Measurements from ENCODE around the gene TUBB.

DNA sequence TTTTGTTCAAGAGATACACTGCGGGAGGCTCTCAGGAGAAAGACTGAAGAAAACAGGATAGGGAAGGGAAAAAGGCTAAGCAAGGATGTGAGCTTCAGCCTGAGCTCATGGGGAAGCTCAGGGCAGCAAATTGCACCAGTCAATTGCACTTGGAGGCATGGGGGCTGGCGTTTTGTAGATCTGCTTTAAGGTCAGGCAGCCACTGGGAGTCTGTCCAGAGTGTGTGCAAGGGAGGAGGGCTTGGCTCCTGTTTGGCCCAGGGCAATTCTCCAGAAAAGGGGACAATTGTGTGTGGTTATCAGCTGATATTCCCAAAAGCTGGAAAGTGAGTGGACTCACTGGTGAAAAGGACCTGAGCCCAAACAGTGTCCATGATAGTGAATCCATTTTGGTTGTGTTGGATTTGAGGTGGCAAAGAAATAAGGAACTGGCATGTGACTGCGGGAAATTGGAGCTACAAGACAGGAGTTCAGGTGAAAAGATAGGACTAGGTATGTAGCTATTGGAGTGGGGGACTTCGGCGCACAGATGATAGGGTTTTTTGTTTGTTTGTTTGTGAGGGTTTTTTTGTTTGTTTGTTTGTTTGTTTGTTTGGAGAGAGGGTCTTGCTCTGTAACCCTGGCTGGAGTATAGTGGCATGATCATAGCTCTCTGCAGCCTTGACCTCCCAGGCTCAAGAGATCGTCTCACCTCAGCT, 46.5 kb downstream of the TUBB start:
- TF ChIP-seq, protein P1, sequence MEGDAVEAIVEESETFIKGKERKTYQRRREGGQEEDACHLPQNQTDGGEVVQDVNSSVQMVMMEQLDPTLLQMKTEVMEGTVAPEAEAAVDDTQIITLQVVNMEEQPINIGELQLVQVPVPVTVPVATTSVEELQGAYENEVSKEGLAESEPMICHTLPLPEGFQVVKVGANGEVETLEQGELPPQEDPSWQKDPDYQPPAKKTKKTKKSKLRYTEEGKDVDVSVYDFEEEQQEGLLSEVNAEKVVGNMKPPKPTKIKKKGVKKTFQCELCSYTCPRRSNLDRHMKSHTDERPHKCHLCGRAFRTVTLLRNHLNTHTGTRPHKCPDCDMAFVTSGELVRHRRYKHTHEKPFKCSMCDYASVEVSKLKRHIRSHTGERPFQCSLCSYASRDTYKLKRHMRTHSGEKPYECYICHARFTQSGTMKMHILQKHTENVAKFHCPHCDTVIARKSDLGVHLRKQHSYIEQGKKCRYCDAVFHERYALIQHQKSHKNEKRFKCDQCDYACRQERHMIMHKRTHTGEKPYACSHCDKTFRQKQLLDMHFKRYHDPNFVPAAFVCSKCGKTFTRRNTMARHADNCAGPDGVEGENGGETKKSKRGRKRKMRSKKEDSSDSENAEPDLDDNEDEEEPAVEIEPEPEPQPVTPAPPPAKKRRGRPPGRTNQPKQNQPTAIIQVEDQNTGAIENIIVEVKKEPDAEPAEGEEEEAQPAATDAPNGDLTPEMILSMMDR (conservative IDR thresholded peaks at IDR 0.05 in 1 of 2, IDR thresholded peaks at IDR 0.05 in 1 of 2; ENCODE audit: extremely low read depth in 1 of 2, insufficient read depth in 1 of 2, low read depth in 1 of 2, low read length in 2 of 2), result no peak
- no peak for TF ChIP-seq EZH2 (IDR thresholded peaks at IDR 0.05; ENCODE audit: borderline replicate concordance, low read length)

Measured in mammary epithelial cell (primary cell).